Activated T-cell treated with anti-CD3 and anti-CD28 coated beads, Interleukin-2, amount 50 U/mL, for 72 hours (primary cell): ENCODE data around the gene ZNF425. TPM values are rescaled to one million over a fixed set of nuclear protein-coding genes. Genes with fewer than 3 reads are reported as not detected.

Experiments
- ATAC-seq, 2 donors: fragments of 150-1000 bp; cut with Tn5 transposase; replicated peaks in 1 of 2; 2 replicates each; pipeline ENCODE4 v1.10.0; 2021; ENCODE audit warnings: moderate library complexity in 2 of 2, mild to moderate bottlenecking in 1 of 2
- DNase-seq, 2 donors: peaks; one replicate each; pipeline ENCODE4 v3.0.0; 2021 to 2022; ENCODE audit warnings: mixed read lengths in 1 of 2
- H3K27ac Mint-ChIP-seq: one replicate; pipeline ENCODE4 v1.8.0; 2022; ENCODE audit warnings: mild to moderate bottlenecking, moderate library complexity, mixed read lengths
- H3K27me3 Mint-ChIP-seq: one replicate; pipeline ENCODE4 v1.8.0; 2022; ENCODE audit warnings: low read depth, mixed read lengths
- H3K36me3 Mint-ChIP-seq, 2 donors: one replicate each; pipeline ENCODE4 v1.8.0; 2022; ENCODE audit warnings: mixed read lengths in 2 of 2, mild to moderate bottlenecking in 1 of 2; ENCODE audit not compliant: insufficient read depth in 2 of 2
- H3K4me1 Mint-ChIP-seq: one replicate; pipeline ENCODE4 v1.8.0; 2022; ENCODE audit warnings: low read depth, mixed read lengths
- H3K4me3 Mint-ChIP-seq, 2 donors: one replicate each; pipeline ENCODE4 v1.8.0; 2022; ENCODE audit warnings: mild to moderate bottlenecking in 2 of 2, mixed read lengths in 2 of 2, moderate library complexity in 2 of 2
- H3K9me3 Mint-ChIP-seq, 2 donors: one replicate each; pipeline ENCODE4 v1.8.0; 2022; ENCODE audit warnings: mixed read lengths in 2 of 2
- total RNA-seq, 2 donors: library from RNA; stranded (reverse); gene quantifications; one replicate each; pipeline ENCODE4 v1.2.3, GENCODE V29; 2022

ZNF425 gene
- total RNA-seq, 2 donors from 2014 or later = 2.8 to 3.6 TPM

GRCh38 chr7:149053885-149054284 is 72.2 kb downstream of the ZNF425 start:
- Mint-ChIP-seq H3K27ac (no peak overlapping the region), H3K4me1 (no peaks in the 10 kb centered on the region), H3K4me3 (no peak overlapping the region), H3K27me3 (no peaks in the 10 kb centered on the region), H3K9me3 (no peaks in the 10 kb centered on the region), H3K36me3 (no peaks in the 10 kb centered on the region)
- DNase-seq (no peak), ATAC-seq (no peak)

GRCh38 chr7:149053384-149053783 is 72.7 kb downstream of the ZNF425 start:
- DNase-seq (no peak), ATAC-seq (no peak)
- no peak overlapping the region for H3K4me3 Mint-ChIP-seq
- H3K9me3 Mint-ChIP-seq = no peaks in the 10 kb centered on the region
- no peaks in the 10 kb centered on the region for H3K27me3 Mint-ChIP-seq
- H3K36me3 Mint-ChIP-seq = no peaks in the 10 kb centered on the region
- H3K4me1 Mint-ChIP-seq = no peaks in the 10 kb centered on the region
- no peak overlapping the region for H3K27ac Mint-ChIP-seq

Other genes with a start within 250 kb of the ZNF425 start
- 100 to 1,000 TPM in 1 of 2 donors, 10 to 100 TPM in 1; 95.9 to 117 TPM for gene EZH2, start 242.0 kb downstream of the ZNF425 start, total RNA-seq
- gene PDIA4, start 97.8 kb downstream of the ZNF425 start, total RNA-seq = 10 to 100 TPM; 63.1 to 84.8 TPM
- 1 to 10 TPM; 5.6 to 7.3 TPM for gene ZNF786, start 35.6 kb downstream of the ZNF425 start, total RNA-seq
- 10 to 100 TPM; 15.0 to 18.9 TPM for gene ZNF398, start 21.1 kb upstream of the ZNF425 start, total RNA-seq
- 100 to 1,000 TPM in 1 of 2 donors, 10 to 100 TPM in 1; 59.5 to 161 TPM for gene ZNF282, start 69.2 kb upstream of the ZNF425 start, total RNA-seq
- gene ZNF212, start 113.3 kb upstream of the ZNF425 start, total RNA-seq = 10 to 100 TPM; 18.7 to 28.0 TPM
- gene ZNF783, start 135.9 kb upstream of the ZNF425 start, total RNA-seq = 10 to 100 TPM; 28.4 to 32.4 TPM